HepG2 (cell line): ENCODE measurements around the gene ALG9. TPM values are rescaled to one million over a fixed set of nuclear protein-coding genes. Genes with fewer than 3 reads are reported as not detected.

Experiments used
- ARID3A ChIP-seq: IDR thresholded peaks from 2 replicates; pipeline ENCODE4 v1.6.1; 2012; ENCODE audit warnings: low read depth, low read length, improper control_type of control experiment
- CREB1 ChIP-seq, 2 experiments: fragments of 450-650 bp in 1 of 2; IDR thresholded peaks; 2 replicates each; pipeline ENCODE4 v1.6.1; 2016 to 2017; ENCODE audit warnings: control low read depth in 1 of 2, mild to moderate bottlenecking in 1 of 2, missing compliant biosample characterization in 1 of 2, missing genetic modification characterization in 1 of 2
- DPF2 ChIP-seq: sonication (generic); formaldehyde crosslinking; IDR thresholded peaks from 2 replicates; pipeline ENCODE4 v1.4.0; 2020; ENCODE audit warnings: mild to moderate bottlenecking, low read depth, missing genetic modification reagents, borderline replicate concordance
- EHMT2 ChIP-seq: fragments of 200-600 bp; sonication (generic); IDR thresholded peaks from 2 replicates; pipeline ENCODE4 v1.7.0; 2017; ENCODE audit warnings: antibody characterized with exemption, low read depth, low read length, borderline replicate concordance
- GTF3A ChIP-seq: sonication (generic); formaldehyde crosslinking; conservative IDR thresholded peaks from 2 replicates; pipeline ENCODE4 v1.4.0; 2020; ENCODE audit warnings: mild to moderate bottlenecking, missing genetic modification reagents
- HOXA7 ChIP-seq: sonication (generic); formaldehyde crosslinking; IDR thresholded peaks from 2 replicates; pipeline ENCODE4 v1.8.1; 2022; ENCODE audit warnings: mild to moderate bottlenecking, missing genetic modification reagents, moderate library complexity
- JUNB ChIP-seq: sonication (generic); formaldehyde crosslinking; IDR thresholded peaks from 2 replicates; pipeline ENCODE4 v1.8.0; 2022; ENCODE audit warnings: missing genetic modification reagents, mild to moderate bottlenecking, borderline replicate concordance
- SCMH1 ChIP-seq: sonication (generic); formaldehyde crosslinking; IDR thresholded peaks from 2 replicates; pipeline ENCODE4 v1.9.0; 2021; ENCODE audit warnings: missing genetic modification reagents, mild to moderate bottlenecking, borderline replicate concordance
- ZBTB46 ChIP-seq: sonication (generic); formaldehyde crosslinking; IDR thresholded peaks from 2 replicates; pipeline ENCODE4 v1.4.0; 2020; ENCODE audit warnings: mild to moderate bottlenecking, missing genetic modification reagents, borderline replicate concordance
- ZNF34 ChIP-seq: sonication (generic); formaldehyde crosslinking; IDR thresholded peaks from 2 replicates; pipeline ENCODE4 v1.4.0; 2020; ENCODE audit warnings: mild to moderate bottlenecking, missing genetic modification reagents, borderline replicate concordance
- ZNF496 ChIP-seq: sonication (generic); formaldehyde crosslinking; IDR thresholded peaks from 2 replicates; pipeline ENCODE4 v1.8.1; 2023; ENCODE audit warnings: mild to moderate bottlenecking, moderate library complexity, missing genetic modification reagents; ENCODE audit not compliant: insufficient replicate concordance
- ZNF512 ChIP-seq: sonication (generic); formaldehyde crosslinking; IDR thresholded peaks from 2 replicates; pipeline ENCODE4 v1.4.0; 2020; ENCODE audit warnings: mild to moderate bottlenecking, missing genetic modification reagents
- ZNF570 ChIP-seq: sonication (generic); formaldehyde crosslinking; IDR thresholded peaks from 2 replicates; pipeline ENCODE4 v1.4.0; 2020; ENCODE audit warnings: mild to moderate bottlenecking, missing genetic modification reagents, borderline replicate concordance
- polyA plus RNA-seq, 8 experiments: library from polyadenylated mRNA; depleted of rRNA in 3 of 8; stranded (reverse) in 7 of 8; unstranded in 1 of 8; fragments of >200 nt; fragmentation: Illumina TruSeq in 4 of 8; extraction: Trizol in 4 of 8; gene quantifications; 2 replicates each; pipeline versions ENCODE4 v1.2.1 to v1.2.3, GENCODE V29; 2011 to 2016; ENCODE audit warnings: low read depth in 4 of 8, missing spikeins in 1 of 8, mixed read lengths in 1 of 8; ENCODE audit not compliant: insufficient read depth in 1 of 8
- total RNA-seq, 5 experiments: library from RNA; depleted of rRNA; stranded (reverse); fragments of >200 nt; fragmentation: Illumina TruSeq; extraction: Trizol; gene quantifications; 2 replicates each; pipeline ENCODE4 v1.2.3, GENCODE V29; 2016; ENCODE audit warnings: low read depth in 1 of 5
- TF ChIP-seq, protein P1 (sequence below): sonication (generic); formaldehyde crosslinking; IDR thresholded peaks from 2 replicates; pipeline ENCODE4 v1.4.0; 2020; ENCODE audit warnings: missing genetic modification reagents
- TF ChIP-seq, protein P2 (sequence below): sonication (generic); formaldehyde crosslinking; IDR thresholded peaks from 2 replicates; pipeline ENCODE4 v1.5.0; 2020; ENCODE audit warnings: missing genetic modification reagents, mild to moderate bottlenecking, borderline replicate concordance
- TF ChIP-seq, protein P3 (sequence below): sonication (generic); formaldehyde crosslinking; IDR thresholded peaks from 2 replicates; pipeline ENCODE4 v1.5.0; 2020; ENCODE audit warnings: mild to moderate bottlenecking, missing genetic modification reagents, moderate library complexity
- TF ChIP-seq, protein P4 (sequence below): sonication (generic); formaldehyde crosslinking; IDR thresholded peaks from 2 replicates; pipeline ENCODE4 v1.5.1; 2020; ENCODE audit warnings: missing genetic modification reagents, mild to moderate bottlenecking, borderline replicate concordance

The ALG9 gene
- total and polyA plus RNA-seq, 2 of the 13 experiments (the other 11 are each of a cell fraction or from before 2014, with no cell fraction given): 39.4 to 40.6 TPM

DNA sequence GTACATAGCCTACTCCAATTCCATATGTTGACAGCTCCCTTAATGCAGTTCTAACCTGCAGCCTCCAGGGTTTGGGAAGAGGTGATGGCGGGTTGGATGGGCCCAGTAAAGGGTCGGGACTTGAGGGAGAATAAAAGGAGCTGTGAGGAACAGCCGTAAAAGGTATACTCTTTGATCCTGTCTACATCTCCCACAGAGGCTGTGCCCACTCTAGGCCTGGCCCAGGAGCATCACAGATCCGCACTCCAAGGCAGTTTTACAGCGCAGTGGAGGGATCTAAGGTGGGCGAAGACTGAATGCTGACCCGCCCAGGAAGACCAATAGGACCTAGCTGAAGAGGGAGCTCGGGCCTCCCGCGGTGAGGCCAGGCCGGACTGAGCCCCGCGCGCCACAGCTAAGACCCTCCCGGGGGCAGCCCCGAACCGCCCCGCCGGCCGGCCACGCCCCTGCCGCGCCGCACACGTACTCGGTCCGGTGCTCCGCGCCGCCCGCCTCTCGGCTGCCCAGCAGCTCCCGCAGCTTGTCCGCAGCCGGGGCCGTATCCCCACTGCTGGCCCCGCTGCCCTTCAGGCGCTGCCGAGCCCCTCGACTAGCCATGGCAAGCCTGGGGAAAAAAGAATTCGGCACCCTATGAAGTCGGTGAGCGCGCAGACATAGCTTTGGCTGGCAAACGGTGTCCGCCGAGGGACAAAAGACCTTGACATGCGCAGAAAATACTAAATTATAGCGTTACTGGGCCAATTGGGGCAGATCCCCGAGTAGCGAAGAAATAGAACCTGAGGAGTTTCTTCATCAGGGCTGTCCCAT, at the start of gene ALG9 (continued):
- TF ChIP-seq ZBTB46 (CRISPR knock-in tag) (no peak), GTF3A (CRISPR knock-in tag) (no peak), SCMH1 (CRISPR knock-in tag) (no peak), CREB1 (IDR thresholded peaks at IDR 0.05) (no peak), CREB1 (CRISPR knock-in tag; IDR thresholded peaks at IDR 0.05) (no peak; the same call in 1 of the 2 replicates), EHMT2 (no peak), ZNF34 (CRISPR knock-in tag) (no peak), ZNF496 (CRISPR knock-in tag) (no peak), ZNF570 (CRISPR knock-in tag) (no peak), JUNB (CRISPR knock-in tag) (no peak), ARID3A (0 out of 2 replicates have a peak, but pooled peaks have one; percentile 10), HOXA7 (CRISPR knock-in tag) (no peak), DPF2 (CRISPR knock-in tag) (no peak), ZNF512 (no peak)
- TF ChIP-seq, protein P1, sequence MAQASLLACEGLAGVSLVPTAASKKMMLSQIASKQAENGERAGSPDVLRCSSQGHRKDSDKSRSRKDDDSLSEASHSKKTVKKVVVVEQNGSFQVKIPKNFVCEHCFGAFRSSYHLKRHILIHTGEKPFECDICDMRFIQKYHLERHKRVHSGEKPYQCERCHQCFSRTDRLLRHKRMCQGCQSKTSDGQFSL (CRISPR knock-in tag): no peak
- TF ChIP-seq, protein P2, sequence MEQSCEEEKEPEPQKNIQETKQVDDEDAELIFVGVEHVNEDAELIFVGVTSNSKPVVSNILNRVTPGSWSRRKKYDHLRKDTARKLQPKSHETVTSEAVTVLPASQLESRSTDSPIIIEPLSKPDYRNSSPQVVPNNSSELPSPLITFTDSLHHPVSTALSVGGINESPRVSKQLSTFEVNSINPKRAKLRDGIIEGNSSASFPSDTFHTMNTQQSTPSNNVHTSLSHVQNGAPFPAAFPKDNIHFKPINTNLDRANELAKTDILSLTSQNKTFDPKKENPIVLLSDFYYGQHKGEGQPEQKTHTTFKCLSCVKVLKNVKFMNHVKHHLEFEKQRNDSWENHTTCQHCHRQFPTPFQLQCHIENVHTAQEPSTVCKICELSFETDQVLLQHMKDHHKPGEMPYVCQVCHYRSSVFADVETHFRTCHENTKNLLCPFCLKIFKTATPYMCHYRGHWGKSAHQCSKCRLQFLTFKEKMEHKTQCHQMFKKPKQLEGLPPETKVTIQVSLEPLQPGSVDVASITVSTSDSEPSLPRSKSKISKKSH (CRISPR knock-in tag): no peak
- TF ChIP-seq, protein P3, sequence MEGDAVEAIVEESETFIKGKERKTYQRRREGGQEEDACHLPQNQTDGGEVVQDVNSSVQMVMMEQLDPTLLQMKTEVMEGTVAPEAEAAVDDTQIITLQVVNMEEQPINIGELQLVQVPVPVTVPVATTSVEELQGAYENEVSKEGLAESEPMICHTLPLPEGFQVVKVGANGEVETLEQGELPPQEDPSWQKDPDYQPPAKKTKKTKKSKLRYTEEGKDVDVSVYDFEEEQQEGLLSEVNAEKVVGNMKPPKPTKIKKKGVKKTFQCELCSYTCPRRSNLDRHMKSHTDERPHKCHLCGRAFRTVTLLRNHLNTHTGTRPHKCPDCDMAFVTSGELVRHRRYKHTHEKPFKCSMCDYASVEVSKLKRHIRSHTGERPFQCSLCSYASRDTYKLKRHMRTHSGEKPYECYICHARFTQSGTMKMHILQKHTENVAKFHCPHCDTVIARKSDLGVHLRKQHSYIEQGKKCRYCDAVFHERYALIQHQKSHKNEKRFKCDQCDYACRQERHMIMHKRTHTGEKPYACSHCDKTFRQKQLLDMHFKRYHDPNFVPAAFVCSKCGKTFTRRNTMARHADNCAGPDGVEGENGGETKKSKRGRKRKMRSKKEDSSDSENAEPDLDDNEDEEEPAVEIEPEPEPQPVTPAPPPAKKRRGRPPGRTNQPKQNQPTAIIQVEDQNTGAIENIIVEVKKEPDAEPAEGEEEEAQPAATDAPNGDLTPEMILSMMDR (CRISPR knock-in tag): no peak
- TF ChIP-seq, protein P4, sequence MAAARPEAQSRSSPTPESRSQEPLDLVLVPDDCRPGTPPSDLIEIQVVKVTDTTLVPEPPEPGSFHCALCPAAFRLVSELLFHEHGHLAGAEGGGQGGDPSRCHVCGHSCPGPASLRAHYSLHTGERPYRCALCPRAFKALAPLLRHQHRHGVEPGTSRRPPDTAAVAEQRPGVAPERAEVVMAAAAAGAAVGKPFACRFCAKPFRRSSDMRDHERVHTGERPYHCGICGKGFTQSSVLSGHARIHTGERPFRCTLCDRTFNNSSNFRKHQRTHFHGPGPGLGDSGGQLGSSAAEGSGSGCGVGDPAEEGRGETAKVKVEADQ (CRISPR knock-in tag): no peak
